ENCODE results near the gene MTIF3.
"Not testable (repeated sequence)": the region's sequence is repeated elsewhere in the genome, so short reads cannot be mapped to it uniquely, and the experiment has no call there.

The MTIF3 gene

GRCh38 chr13:27405546-27406134 is 44.7 kb downstream of the MTIF3 start:
- H3K27me3 ChIP-seq (replicated peaks in 2 of 5; ENCODE audit: control insufficient read depth in 4 of 5, insufficient read depth in 5 of 5, low read length in 4 of 5): no peaks in the 10 kb centered on the region
- ChIA-PET CTCF (interaction anchor here (0.8 to 3.4 kb wide), 11 partner anchors 9 to 129 kb away, joined by 3 to 18 read pairs (median 5); partner anchors contain the start of gene GTF3A), POLR2A (no interaction called here)
- WGBS (ENCODE audit: insufficient coverage): 100% methylated on average over 5 of the region's 5 CpGs
- no peaks in the 10 kb centered on the region for H3K36me3 ChIP-seq (ENCODE audit: control insufficient read depth in 4 of 4, insufficient read depth in 4 of 4, low read length in 3 of 4)
- DNase-seq: peak in 2 of 3 donors; percentile 19 to 22
- no peaks in the 10 kb centered on the region for H3K9me3 ChIP-seq (ENCODE audit: control extremely low read depth in 1 of 5, control insufficient read depth in 4 of 5, insufficient read depth in 2 of 5, low read depth in 1 of 5, low read length in 4 of 5)
- peaks cover 4 to 47% (median 24%) of the 10 kb centered on the region in 4 experiments for H3K4me1 ChIP-seq (ENCODE audit: control extremely low read depth in 1 of 4, control insufficient read depth in 4 of 4, insufficient read depth in 4 of 4, low read length in 3 of 4)
- no peak overlapping the region for H3K4me3 ChIP-seq (ENCODE audit: control insufficient read depth in 1 of 7, extremely low read depth in 1 of 7, insufficient read depth in 4 of 7, low read depth in 2 of 7, low read length in 6 of 7)
- H3K27ac ChIP-seq (ENCODE audit: insufficient read depth in 1 of 2, low read depth in 1 of 2, low read length in 2 of 2, poor library complexity in 1 of 2, severe bottlenecking in 2 of 2): no peak overlapping the region

DNA sequence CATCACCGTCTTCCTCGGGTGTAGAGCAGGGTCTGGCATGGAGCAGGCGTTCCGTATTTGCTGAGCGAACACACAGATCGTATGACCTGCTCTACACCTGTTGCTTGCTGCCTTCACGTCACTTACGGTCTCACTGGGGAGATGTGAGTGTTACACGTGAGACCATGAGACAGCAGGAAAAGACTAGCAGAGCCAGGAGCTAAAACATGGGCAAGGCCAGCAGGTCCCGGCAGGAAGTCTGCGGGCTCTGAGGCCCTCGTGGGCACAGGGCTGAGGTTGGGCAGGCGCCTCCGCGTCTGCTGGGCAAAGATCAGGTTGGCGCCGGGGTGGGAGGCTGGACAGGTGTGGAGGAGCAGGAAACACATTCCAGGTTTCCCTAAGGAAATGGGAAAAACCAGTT is 45.7 kb downstream of the MTIF3 start:
- peak in 2 of 3 donors; percentile 56 to 85 for DNase-seq
- Histone ChIP-seq H3K27me3 (replicated peaks in 2 of 5; ENCODE audit: control insufficient read depth in 4 of 5, insufficient read depth in 5 of 5, low read length in 4 of 5) (no peaks in the 10 kb centered on the region), H3K36me3 (ENCODE audit: control insufficient read depth in 4 of 4, insufficient read depth in 4 of 4, low read length in 3 of 4) (no peaks in the 10 kb centered on the region), H3K27ac (ENCODE audit: insufficient read depth in 1 of 2, low read depth in 1 of 2, low read length in 2 of 2, poor library complexity in 1 of 2, severe bottlenecking in 2 of 2) (no peak overlapping the region), H3K9me3 (ENCODE audit: control extremely low read depth in 1 of 5, control insufficient read depth in 4 of 5, insufficient read depth in 2 of 5, low read depth in 1 of 5, low read length in 4 of 5) (no peaks in the 10 kb centered on the region), H3K4me1 (ENCODE audit: control extremely low read depth in 1 of 4, control insufficient read depth in 4 of 4, insufficient read depth in 4 of 4, low read length in 3 of 4) (peaks cover 4 to 47% (median 25%) of the 10 kb centered on the region in 4 experiments), H3K4me3 (ENCODE audit: control insufficient read depth in 1 of 7, extremely low read depth in 1 of 7, insufficient read depth in 4 of 7, low read depth in 2 of 7, low read length in 6 of 7) (no peak overlapping the region)
- ChIA-PET POLR2A (no interaction called here), CTCF (interaction anchor here (0.6 to 3.4 kb wide), 7 partner anchors 10 to 140 kb away, joined by 3 to 18 read pairs (median 5); partner anchors contain the start of gene GTF3A)
- 64% methylated on average over 13 of the region's 17 CpGs for WGBS (ENCODE audit: insufficient coverage)

GRCh38 chr13:27403727-27404385 is 46.5 kb downstream of the MTIF3 start:
- H3K36me3 ChIP-seq (ENCODE audit: control insufficient read depth in 4 of 4, insufficient read depth in 4 of 4, low read length in 3 of 4): no peaks in the 10 kb centered on the region
- no peak overlapping the region for H3K27ac ChIP-seq (ENCODE audit: insufficient read depth in 1 of 2, low read depth in 1 of 2, low read length in 2 of 2, poor library complexity in 1 of 2, severe bottlenecking in 2 of 2)
- WGBS (ENCODE audit: insufficient coverage): 10% methylated on average over 8 of the region's 10 CpGs
- H3K27me3 ChIP-seq (replicated peaks in 2 of 5; ENCODE audit: control insufficient read depth in 4 of 5, insufficient read depth in 5 of 5, low read length in 4 of 5): no peaks in the 10 kb centered on the region
- no peaks in the 10 kb centered on the region for H3K9me3 ChIP-seq (ENCODE audit: control extremely low read depth in 1 of 5, control insufficient read depth in 4 of 5, insufficient read depth in 2 of 5, low read depth in 1 of 5, low read length in 4 of 5)
- CTCF ChIA-PET: interaction anchor here (0.5 to 3.4 kb wide), 14 partner anchors 20 to 593 kb away, joined by 3 to 18 read pairs (median 4); partner anchors contain the start of genes GTF3A and LNX2
- no peak overlapping the region for H3K4me3 ChIP-seq (ENCODE audit: control insufficient read depth in 1 of 7, extremely low read depth in 1 of 7, insufficient read depth in 4 of 7, low read depth in 2 of 7, low read length in 6 of 7)
- H3K4me1 ChIP-seq (ENCODE audit: control extremely low read depth in 1 of 4, control insufficient read depth in 4 of 4, insufficient read depth in 4 of 4, low read length in 3 of 4): peaks cover 4 to 47% (median 28%) of the 10 kb centered on the region in 4 experiments
- peak in 1 of 3 donors; percentile 17 for DNase-seq
- POLR2A ChIA-PET: no interaction called here

DNA sequence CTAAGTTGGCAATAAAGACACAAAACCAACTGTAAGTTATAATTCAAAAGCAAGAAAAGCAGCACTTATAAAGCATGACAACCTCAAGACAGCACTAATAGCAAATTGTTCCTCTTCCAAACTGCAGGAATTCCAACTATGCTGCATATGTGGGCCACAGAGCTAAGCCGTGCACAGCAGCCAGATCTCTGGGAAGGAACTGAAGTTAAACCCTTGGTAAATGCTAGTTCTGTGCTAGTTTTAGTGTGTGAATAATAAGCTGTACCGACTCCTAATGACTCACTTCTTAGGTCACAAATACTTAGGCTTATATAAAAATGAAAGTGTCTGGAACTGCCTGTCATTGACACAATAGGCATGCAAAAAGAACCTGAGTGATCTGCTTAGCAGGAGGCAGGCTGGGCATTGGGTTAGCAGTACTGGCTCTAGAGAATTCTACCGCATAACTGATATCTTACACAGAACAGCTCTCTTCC is 47.1 kb downstream of the MTIF3 start:
- peak in 2 of 3 donors; percentile 44 to 67 for DNase-seq
- H3K4me1 ChIP-seq (ENCODE audit: control extremely low read depth in 1 of 4, control insufficient read depth in 4 of 4, insufficient read depth in 4 of 4, low read length in 3 of 4): peaks cover 4 to 47% (median 28%) of the 10 kb centered on the region in 4 experiments
- no peaks in the 10 kb centered on the region for H3K36me3 ChIP-seq (ENCODE audit: control insufficient read depth in 4 of 4, insufficient read depth in 4 of 4, low read length in 3 of 4)
- POLR2A ChIA-PET: no interaction called here
- H3K4me3 ChIP-seq (ENCODE audit: control insufficient read depth in 1 of 7, extremely low read depth in 1 of 7, insufficient read depth in 4 of 7, low read depth in 2 of 7, low read length in 6 of 7): no peak overlapping the region
- WGBS (ENCODE audit: insufficient coverage): 94% methylated on average over 2 of the region's 3 CpGs
- no peaks in the 10 kb centered on the region for H3K9me3 ChIP-seq (ENCODE audit: control extremely low read depth in 1 of 5, control insufficient read depth in 4 of 5, insufficient read depth in 2 of 5, low read depth in 1 of 5, low read length in 4 of 5)
- CTCF ChIA-PET: interaction anchor here (0.5 to 3.3 kb wide), 11 partner anchors 21 to 593 kb away, joined by 3 to 9 read pairs (median 3); partner anchors contain the start of genes GTF3A and LNX2
- H3K27ac ChIP-seq (ENCODE audit: insufficient read depth in 1 of 2, low read depth in 1 of 2, low read length in 2 of 2, poor library complexity in 1 of 2, severe bottlenecking in 2 of 2): no peak overlapping the region
- no peaks in the 10 kb centered on the region for H3K27me3 ChIP-seq (replicated peaks in 2 of 5; ENCODE audit: control insufficient read depth in 4 of 5, insufficient read depth in 5 of 5, low read length in 4 of 5)

GRCh38 chr13:27401210-27401609 is 49.2 kb downstream of the MTIF3 start:
- 0% methylated on average over 1 of the region's 3 CpGs for WGBS (ENCODE audit: insufficient coverage)
- no peaks in the 10 kb centered on the region for H3K9me3 ChIP-seq (ENCODE audit: control extremely low read depth in 1 of 5, control insufficient read depth in 4 of 5, insufficient read depth in 2 of 5, low read depth in 1 of 5, low read length in 4 of 5)
- peak overlapping the region in 1 of 7 experiments; percentile 25 for H3K4me3 ChIP-seq (ENCODE audit: control insufficient read depth in 1 of 7, extremely low read depth in 1 of 7, insufficient read depth in 4 of 7, low read depth in 2 of 7, low read length in 6 of 7)
- DNase-seq: peak; percentile 56 to 86 (median 75)
- H3K27ac ChIP-seq (ENCODE audit: insufficient read depth in 1 of 2, low read depth in 1 of 2, low read length in 2 of 2, poor library complexity in 1 of 2, severe bottlenecking in 2 of 2): no peak overlapping the region
- ChIA-PET POLR2A (interaction anchor here (0.6 kb wide), 1 partner anchor 26 kb away, joined by 11 read pairs; no protein-coding TSS in a partner anchor), CTCF (interaction anchor here (0.7 to 3.3 kb wide), 7 partner anchors 12 to 76 kb away, joined by 3 to 9 read pairs (median 3); no protein-coding TSS in a partner anchor)
- peaks cover 4 to 42% (median 27%) of the 10 kb centered on the region in 4 experiments for H3K4me1 ChIP-seq (ENCODE audit: control extremely low read depth in 1 of 4, control insufficient read depth in 4 of 4, insufficient read depth in 4 of 4, low read length in 3 of 4)
- H3K36me3 ChIP-seq (ENCODE audit: control insufficient read depth in 4 of 4, insufficient read depth in 4 of 4, low read length in 3 of 4): no peaks in the 10 kb centered on the region
- no peaks in the 10 kb centered on the region for H3K27me3 ChIP-seq (replicated peaks in 2 of 5; ENCODE audit: control insufficient read depth in 4 of 5, insufficient read depth in 5 of 5, low read length in 4 of 5)

- H3K27me3 ChIP-seq (replicated peaks in 2 of 5; ENCODE audit: control insufficient read depth in 4 of 5, insufficient read depth in 5 of 5, low read length in 4 of 5); H3K4me3 ChIP-seq (ENCODE audit: control insufficient read depth in 1 of 7, extremely low read depth in 1 of 7, insufficient read depth in 4 of 7, low read depth in 2 of 7, low read length in 6 of 7); DNase-seq; H3K36me3 ChIP-seq (ENCODE audit: control insufficient read depth in 4 of 4, insufficient read depth in 4 of 4, low read length in 3 of 4); H3K27ac ChIP-seq (ENCODE audit: insufficient read depth in 1 of 2, low read depth in 1 of 2, low read length in 2 of 2, poor library complexity in 1 of 2, severe bottlenecking in 2 of 2); H3K9me3 ChIP-seq (ENCODE audit: control extremely low read depth in 1 of 5, control insufficient read depth in 4 of 5, insufficient read depth in 2 of 5, low read depth in 1 of 5, low read length in 4 of 5): not testable (repeated sequence)
- ChIA-PET CTCF (interaction anchor here (0.6 to 1.8 kb wide), 6 partner anchors 25 to 553 kb away, joined by 3 to 4 read pairs (median 3); no protein-coding TSS in a partner anchor), POLR2A (interaction anchor here (0.8 kb wide), 1 partner anchor 98 kb away, joined by 3 read pairs; no protein-coding TSS in a partner anchor)
- 100% methylated on average over 6 of the region's 6 CpGs for WGBS (ENCODE audit: insufficient coverage)
- H3K4me1 ChIP-seq (ENCODE audit: control extremely low read depth in 1 of 4, control insufficient read depth in 4 of 4, insufficient read depth in 4 of 4, low read length in 3 of 4): peaks cover 4 to 37% (median 27%) of the 10 kb centered on the region in 4 experiments
Observed at GRCh38 chr13:27400405-27400804, 50.0 kb downstream of the MTIF3 start.

Data from common myeloid progenitor, CD34-positive (primary cell).